GM12878 (cell line): ENCODE results near the gene RANGRF.

ENCODE experiments used
- ATF7 ChIP-seq: fragments of 450-650 bp; IDR thresholded peaks from 2 replicates; pipeline ENCODE4 v1.6.1; 2016; ENCODE audit warnings: low read depth, mild to moderate bottlenecking
- ELK1 ChIP-seq: IDR thresholded peaks from 2 replicates; pipeline ENCODE4 v1.6.1; 2012; ENCODE audit warnings: low read depth, low read length, improper control_type of control experiment
- EZH2 ChIP-seq: IDR thresholded peaks from 2 replicates; pipeline ENCODE4 v1.6.1; 2012; ENCODE audit warnings: low read depth, mild to moderate bottlenecking, control low read depth, inconsistent platforms, low read length, borderline replicate concordance; ENCODE audit not compliant: control insufficient read depth
- JUND ChIP-seq: IDR thresholded peaks from 2 replicates; pipeline ENCODE4 v1.6.1; 2012; ENCODE audit warnings: low read depth, mild to moderate bottlenecking, low read length, improper control_type of control experiment, moderate library complexity
- POLR2A ChIP-seq: IDR thresholded peaks from 2 replicates; pipeline ENCODE4 v1.6.1; 2011; ENCODE audit warnings: low read depth, mild to moderate bottlenecking, low read length
- RAD21 ChIP-seq: IDR thresholded peaks from 2 replicates; pipeline ENCODE4 v1.6.1; 2011; ENCODE audit warnings: mild to moderate bottlenecking, low read depth, low read length, moderate library complexity; ENCODE audit not compliant: insufficient read depth
- SMC3 ChIP-seq: IDR thresholded peaks from 2 replicates; pipeline ENCODE4 v1.6.1; 2011; ENCODE audit warnings: low read length, improper control_type of control experiment, borderline replicate concordance
- SP1 ChIP-seq: IDR thresholded peaks from one replicate; pipeline ENCODE4 v1.6.1; 2011; ENCODE audit warnings: low read depth, low read length
- SUZ12 ChIP-seq: fragments of 200-600 bp; sonication (generic); IDR thresholded peaks from one replicate; pipeline ENCODE4 v1.6.1; 2018; ENCODE audit warnings: antibody characterized with exemption, mild to moderate bottlenecking; ENCODE audit not compliant: unreplicated experiment
- ZZZ3 ChIP-seq: IDR thresholded peaks from 2 replicates; pipeline ENCODE4 v1.6.1; 2011; ENCODE audit warnings: low read depth; ENCODE audit not compliant: control insufficient read depth, insufficient read length
- TF ChIP-seq, protein P1 (sequence below): IDR thresholded peaks from 2 replicates; pipeline ENCODE4 v1.6.1; 2012; ENCODE audit warnings: low read depth, low read length, improper control_type of control experiment
- TF ChIP-seq, protein P2 (sequence below): IDR thresholded peaks from 2 replicates; pipeline ENCODE4 v1.6.1; 2011; ENCODE audit warnings: low read depth, low read length, improper control_type of control experiment, borderline replicate concordance
- TF ChIP-seq, protein P3 (sequence below), 3 experiments: IDR thresholded peaks in 2 of 3; conservative IDR thresholded peaks in 1 of 3; 2 replicates each; pipeline ENCODE4 v1.5.1; 2011; ENCODE audit warnings: low read depth in 3 of 3, low read length in 3 of 3, mild to moderate bottlenecking in 3 of 3, control low read depth in 2 of 3, moderate library complexity in 2 of 3, inconsistent platforms in 1 of 3, mixed read lengths in 1 of 3; ENCODE audit not compliant: control insufficient read depth in 2 of 3, insufficient read depth in 1 of 3; ENCODE audit errors: extremely low read depth in 1 of 3

GRCh38 chr17:8283356-8283755, 5.1 kb upstream of the RANGRF start:
- TF ChIP-seq, protein P1, sequence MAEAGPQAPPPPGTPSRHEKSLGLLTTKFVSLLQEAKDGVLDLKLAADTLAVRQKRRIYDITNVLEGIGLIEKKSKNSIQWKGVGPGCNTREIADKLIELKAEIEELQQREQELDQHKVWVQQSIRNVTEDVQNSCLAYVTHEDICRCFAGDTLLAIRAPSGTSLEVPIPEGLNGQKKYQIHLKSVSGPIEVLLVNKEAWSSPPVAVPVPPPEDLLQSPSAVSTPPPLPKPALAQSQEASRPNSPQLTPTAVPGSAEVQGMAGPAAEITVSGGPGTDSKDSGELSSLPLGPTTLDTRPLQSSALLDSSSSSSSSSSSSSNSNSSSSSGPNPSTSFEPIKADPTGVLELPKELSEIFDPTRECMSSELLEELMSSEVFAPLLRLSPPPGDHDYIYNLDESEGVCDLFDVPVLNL, result no peak
- TF ChIP-seq SUZ12 (no peak), SMC3 (no peak), ATF7 (no peak), RAD21 (no peak), JUND (no peak), POLR2A (no peak), ZZZ3 (no peak), EZH2 (no peak), SP1 (no peak), ELK1 (no peak)
- TF ChIP-seq, protein P2, sequence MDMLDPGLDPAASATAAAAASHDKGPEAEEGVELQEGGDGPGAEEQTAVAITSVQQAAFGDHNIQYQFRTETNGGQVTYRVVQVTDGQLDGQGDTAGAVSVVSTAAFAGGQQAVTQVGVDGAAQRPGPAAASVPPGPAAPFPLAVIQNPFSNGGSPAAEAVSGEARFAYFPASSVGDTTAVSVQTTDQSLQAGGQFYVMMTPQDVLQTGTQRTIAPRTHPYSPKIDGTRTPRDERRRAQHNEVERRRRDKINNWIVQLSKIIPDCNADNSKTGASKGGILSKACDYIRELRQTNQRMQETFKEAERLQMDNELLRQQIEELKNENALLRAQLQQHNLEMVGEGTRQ, result no peak
- TF ChIP-seq, protein P3, sequence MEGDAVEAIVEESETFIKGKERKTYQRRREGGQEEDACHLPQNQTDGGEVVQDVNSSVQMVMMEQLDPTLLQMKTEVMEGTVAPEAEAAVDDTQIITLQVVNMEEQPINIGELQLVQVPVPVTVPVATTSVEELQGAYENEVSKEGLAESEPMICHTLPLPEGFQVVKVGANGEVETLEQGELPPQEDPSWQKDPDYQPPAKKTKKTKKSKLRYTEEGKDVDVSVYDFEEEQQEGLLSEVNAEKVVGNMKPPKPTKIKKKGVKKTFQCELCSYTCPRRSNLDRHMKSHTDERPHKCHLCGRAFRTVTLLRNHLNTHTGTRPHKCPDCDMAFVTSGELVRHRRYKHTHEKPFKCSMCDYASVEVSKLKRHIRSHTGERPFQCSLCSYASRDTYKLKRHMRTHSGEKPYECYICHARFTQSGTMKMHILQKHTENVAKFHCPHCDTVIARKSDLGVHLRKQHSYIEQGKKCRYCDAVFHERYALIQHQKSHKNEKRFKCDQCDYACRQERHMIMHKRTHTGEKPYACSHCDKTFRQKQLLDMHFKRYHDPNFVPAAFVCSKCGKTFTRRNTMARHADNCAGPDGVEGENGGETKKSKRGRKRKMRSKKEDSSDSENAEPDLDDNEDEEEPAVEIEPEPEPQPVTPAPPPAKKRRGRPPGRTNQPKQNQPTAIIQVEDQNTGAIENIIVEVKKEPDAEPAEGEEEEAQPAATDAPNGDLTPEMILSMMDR (IDR thresholded peaks at IDR 0.05 in 2 of 3, conservative IDR thresholded peaks at IDR 0.05 in 1 of 3; ENCODE audit: control insufficient read depth in 2 of 3, extremely low read depth in 1 of 3, insufficient read depth in 1 of 3, low read depth in 3 of 3, low read length in 3 of 3), result no peak
